ENCODE measurements around the gene TGFB1I1.
"Not testable (repeated sequence)": the region's sequence is repeated elsewhere in the genome, so short reads cannot be mapped to it uniquely, and the experiment has no call there.

Gene TGFB1I1

GRCh38 chr16:31471875-31472708 lies at the start of gene TGFB1I1:
Gene TGFB1I1 (plus strand): TSS chr16:31472152. CDS start chr16:31472189, 37 bp downstream.
- DNase-seq: no peak

- DNase-seq: no peak
These were observed 48.7 kb upstream of the TGFB1I1 start for GRCh38 chr16:31423241-31423640.

- no peak for DNase-seq
These were observed 48.2 kb upstream of the TGFB1I1 start for GRCh38 chr16:31423801-31424200.

GRCh38 chr16:31427441-31428278 lies 44.3 kb upstream of the TGFB1I1 start:
- DNase-seq: peak; percentile 77 to 87

GRCh38 chr16:31428279-31428597 lies 43.7 kb upstream of the TGFB1I1 start, which contains the start of gene COX6A2:
Gene COX6A2 (minus strand): TSS chr16:31428360. CDS start chr16:31428325, 35 bp downstream.
- no peak for DNase-seq

- DNase-seq: no peak
These were observed 43.2 kb upstream of the TGFB1I1 start for GRCh38 chr16:31428638-31429247.

GRCh38 chr16:31429314-31429713 lies 42.6 kb upstream of the TGFB1I1 start:
- DNase-seq: no peak

- no peak for DNase-seq
These were observed 42.2 kb upstream of the TGFB1I1 start for GRCh38 chr16:31429796-31430195.

- no peak for DNase-seq
These were observed 41.4 kb upstream of the TGFB1I1 start for GRCh38 chr16:31430380-31431052.

- DNase-seq: no peak
These were observed 36.4 kb upstream of the TGFB1I1 start for GRCh38 chr16:31435341-31436220.

GRCh38 chr16:31436221-31437045 lies 35.5 kb upstream of the TGFB1I1 start:
- DNase-seq: no peak

GRCh38 chr16:31438414-31438813 lies 33.5 kb upstream of the TGFB1I1 start:
- DNase-seq: no peak

- not testable (repeated sequence) for DNase-seq
These were observed 32.9 kb upstream of the TGFB1I1 start for GRCh38 chr16:31439023-31439422.

- no peak for DNase-seq
These were observed 32.4 kb upstream of the TGFB1I1 start for GRCh38 chr16:31439519-31439918.

GRCh38 chr16:31440516-31441184 lies 31.3 kb upstream of the TGFB1I1 start:
- no peak for DNase-seq

GRCh38 chr16:31441956-31442355 lies 30.0 kb upstream of the TGFB1I1 start:
- DNase-seq: no peak

GRCh38 chr16:31445931-31446330 lies 26.0 kb upstream of the TGFB1I1 start:
- not testable (repeated sequence) for DNase-seq

- DNase-seq: no peak
These were observed 20.8 kb upstream of the TGFB1I1 start for GRCh38 chr16:31451201-31451600.

- peak; percentile 56 to 61 for DNase-seq
These were observed 20.1 kb upstream of the TGFB1I1 start for GRCh38 chr16:31451681-31452351.

GRCh38 chr16:31452631-31453106 lies 19.3 kb upstream of the TGFB1I1 start:
- DNase-seq: no peak
